Endothelial cell of umbilical vein (primary cell): Measurements from ENCODE around the gene PACSIN2. TPM values are rescaled to one million over a fixed set of nuclear protein-coding genes. Genes with fewer than 3 reads are reported as not detected.

Source experiments
- BruUV-seq: library from RNA; stranded (reverse); fragments of 400-500 nt; replicated peaks from 2 replicates; lab custom pipeline; 2021; lab: Mats Ljungman, UMichigan
- CTCF ChIA-PET: fragments of 300-600, 350-600 bp; sonication (Branson Sonifier 250); formaldehyde crosslinking; loops from one replicate; lab custom pipeline; 2021; ENCODE audit warnings: antibody characterized with exemption, inconsistent platforms; lab: Charles Lee
- POLR2A ChIA-PET: fragments of 300-600, 350-600 bp; sonication (Branson Sonifier 250); formaldehyde crosslinking; loops from one replicate; lab custom pipeline; 2021; ENCODE audit warnings: antibody characterized with exemption, inconsistent platforms; lab: Charles Lee
- DNase-seq: peaks from one replicate; pipeline ENCODE4 v3.0.0-alpha.2; 2011; ENCODE audit warnings: low read depth, low spot score
- FAIRE-seq: peaks from 2 replicates; lab custom pipeline; 2011; peaks lifted over from hg19 to GRCh38; lab: Jason Lieb, UNC
- H2AFZ ChIP-seq: 2 replicates; pipeline ENCODE4 v1.6.0; 2012; ENCODE audit warnings: low read depth, low read length, control low read depth, inconsistent platforms
- H3K27ac ChIP-seq: 2 replicates; pipeline ENCODE4 v1.5.1; 2011; ENCODE audit warnings: low read depth, mild to moderate bottlenecking, control low read depth, low read length, moderate library complexity; ENCODE audit not compliant: insufficient read depth
- H3K27me3 ChIP-seq, 2 experiments: 2 replicates each; pipeline versions ENCODE4 v1.6.0 to v1.6.1; 2011; ENCODE audit warnings: low read length in 2 of 2, mixed read lengths in 1 of 2; ENCODE audit not compliant: control insufficient read depth in 2 of 2, insufficient read depth in 2 of 2
- H3K36me3 ChIP-seq, 2 experiments: 2 replicates in 1 of 2; 3 replicates in 1 of 2; pipeline ENCODE4 v1.5.1; 2011; ENCODE audit warnings: low read length in 2 of 2, mild to moderate bottlenecking in 1 of 2, moderate library complexity in 1 of 2; ENCODE audit not compliant: control insufficient read depth in 2 of 2, insufficient read depth in 2 of 2; ENCODE audit errors: extremely low read depth in 1 of 2
- H3K4me1 ChIP-seq: 3 replicates; pipeline ENCODE4 v1.5.1; 2011; ENCODE audit warnings: mild to moderate bottlenecking, low read length; ENCODE audit not compliant: control insufficient read depth, insufficient read depth; ENCODE audit errors: extremely low read depth
- H3K4me2 ChIP-seq: 2 replicates; pipeline ENCODE4 v1.6.1; 2011; ENCODE audit warnings: low read length, control low read depth, mixed read lengths; ENCODE audit not compliant: insufficient read depth
- H3K4me3 ChIP-seq, 3 experiments: fragments of 200-600 bp in 1 of 3; sonication (generic), shearing (Covaris generic) in 1 of 3; replicated peaks in 1 of 3; 2 replicates each; pipeline ENCODE4 v1.5.1; 2011 to 2016; ENCODE audit warnings: control low read depth in 3 of 3, low read length in 3 of 3, mild to moderate bottlenecking in 2 of 3, inconsistent platforms in 1 of 3, low read depth in 1 of 3, moderate library complexity in 1 of 3; ENCODE audit not compliant: insufficient read depth in 1 of 3
- H3K79me2 ChIP-seq: 2 replicates; pipeline ENCODE4 v1.6.0; 2012; ENCODE audit warnings: low read length, inconsistent platforms; ENCODE audit not compliant: control insufficient read depth, insufficient read depth
- H3K9ac ChIP-seq: replicated peaks from 2 replicates; pipeline ENCODE3; 2011; ENCODE audit warnings: low read length, control low read depth; ENCODE audit not compliant: insufficient read depth; ENCODE audit errors: extremely low read depth
- H3K9me1 ChIP-seq: replicated peaks from 3 replicates; pipeline ENCODE4 v1.6.0; 2011; ENCODE audit warnings: mild to moderate bottlenecking, low read length; ENCODE audit not compliant: control insufficient read depth, insufficient read depth; ENCODE audit errors: extremely low read depth
- H3K9me3 ChIP-seq: replicated peaks from 2 replicates; pipeline ENCODE4 v1.5.1; 2012; ENCODE audit warnings: low read length, inconsistent platforms; ENCODE audit not compliant: control insufficient read depth, insufficient read depth
- H4K20me1 ChIP-seq: replicated peaks from 2 replicates; pipeline ENCODE3; 2011; ENCODE audit warnings: mild to moderate bottlenecking, low read length; ENCODE audit not compliant: control insufficient read depth, insufficient read depth; ENCODE audit errors: extremely low read depth
- EZH2 ChIP-seq: IDR thresholded peaks from 2 replicates; pipeline ENCODE4 v1.6.1; 2012; ENCODE audit warnings: borderline replicate concordance, low read depth, mild to moderate bottlenecking, moderate library complexity, low read length, inconsistent platforms; ENCODE audit not compliant: severe bottlenecking
- FOS ChIP-seq: IDR thresholded peaks from 2 replicates; pipeline ENCODE4 v1.6.1; 2011; ENCODE audit warnings: mild to moderate bottlenecking, low read length, moderate library complexity, borderline replicate concordance; ENCODE audit not compliant: insufficient read depth
- GATA2 ChIP-seq: IDR thresholded peaks from 2 replicates; pipeline ENCODE4 v1.7.0; 2011; ENCODE audit warnings: low read depth, mild to moderate bottlenecking, moderate library complexity, mixed read lengths, low read length; ENCODE audit not compliant: insufficient read length, insufficient read depth
- JUN ChIP-seq: IDR thresholded peaks from 2 replicates; pipeline ENCODE4 v1.6.1; 2011; ENCODE audit warnings: borderline replicate concordance, low read depth; ENCODE audit not compliant: insufficient read length, insufficient read depth
- MYC ChIP-seq: IDR thresholded peaks from one replicate; pipeline ENCODE4 v1.6.1; 2011; ENCODE audit warnings: mild to moderate bottlenecking, low read depth, low read length
- POLR2A ChIP-seq: IDR thresholded peaks from 2 replicates; pipeline ENCODE4 v1.6.1; 2012; ENCODE audit warnings: low read depth, mild to moderate bottlenecking, control low read depth, low read length
- POLR2AphosphoS5 ChIP-seq: IDR thresholded peaks from 2 replicates; pipeline ENCODE4 v1.6.1; 2012; ENCODE audit warnings: low read depth, mild to moderate bottlenecking, control low read depth, low read length, moderate library complexity; ENCODE audit not compliant: insufficient read depth
- dilution Hi-C: fragments of 300-500 bp; cut with MboI; formaldehyde crosslinking; loops from one replicate; pipeline ENCODE4 v1.15.0; 2019; ENCODE audit warnings: low sequenced_read_pairs; ENCODE audit not compliant: extremely low pct_ligation_motif_present
- intact Hi-C: fragments of 100-400 bp; cut with micrococcal nuclease; formaldehyde crosslinking; loops from one replicate; pipeline ENCODE4 v1.10.0; 2022
- polyA plus RNA-seq, 4 experiments: library from polyadenylated mRNA; depleted of rRNA in 3 of 4; stranded (reverse) in 3 of 4; unstranded in 1 of 4; fragments of >200 nt; gene quantifications; 2 replicates each; pipeline versions ENCODE4 v1.2.1 to v1.2.3, GENCODE V29; 2011 to 2012; ENCODE audit warnings: missing spikeins in 1 of 4
- total RNA-seq: library from RNA; stranded (reverse); gene quantifications from 2 replicates; pipeline ENCODE4 v1.2.3, GENCODE V29; 2021
- TF ChIP-seq, protein P1 (sequence below), 2 donors: IDR thresholded peaks; 1 replicate in 1 of 2; 2 replicates in 1 of 2; pipeline ENCODE4 v1.5.1; 2011; ENCODE audit warnings: low read length in 2 of 2, mild to moderate bottlenecking in 2 of 2, moderate library complexity in 2 of 2, control low read depth in 1 of 2, inconsistent platforms in 1 of 2, low read depth in 1 of 2; ENCODE audit not compliant: insufficient read depth in 1 of 2; ENCODE audit errors: extremely low read depth in 1 of 2
- TF ChIP-seq, protein P2 (sequence below): IDR thresholded peaks from 2 replicates; pipeline ENCODE4 v1.6.1; 2011; ENCODE audit not compliant: insufficient read depth, insufficient read length

The PACSIN2 gene
- total and polyA plus RNA-seq, 2 donors (not counting 3 experiments of a cell fraction or from before 2014, with no cell fraction given) = 46.2 to 64.5 TPM

DNA sequence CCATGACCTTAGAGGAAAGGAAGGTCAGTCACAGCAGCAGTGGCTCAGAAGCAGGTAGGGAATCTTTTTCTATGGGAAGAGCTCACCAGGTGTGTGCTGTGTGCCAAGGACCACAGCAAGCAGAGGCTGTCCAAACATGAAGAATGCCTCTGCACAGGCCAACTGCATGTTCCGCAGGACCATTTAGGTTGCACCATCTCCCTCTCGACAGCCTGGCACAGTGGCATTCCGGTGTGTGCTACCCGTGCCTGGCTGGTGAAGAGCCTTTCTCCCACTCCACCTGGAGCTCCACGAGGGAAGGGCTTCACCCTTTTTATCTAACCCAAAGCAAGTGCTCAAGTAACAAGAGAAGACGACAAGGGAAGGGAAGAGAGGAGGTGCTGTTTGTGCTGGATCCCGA, 76.5 kb downstream of the PACSIN2 start:
- H3K9ac ChIP-seq = peak overlapping the region; percentile 74
- no peak for DNase-seq
- H3K4me2 ChIP-seq = peak overlapping the region; percentile 58
- H3K4me3 ChIP-seq = no peak overlapping the region
- ChIA-PET CTCF (interaction anchor here (1.1 to 2.4 kb wide), 3 partner anchors 11 to 17 kb away, joined by 4 to 13 read pairs (median 6); no protein-coding TSS in a partner anchor), POLR2A (interaction anchor here (0.7 to 2.1 kb wide), 2 partner anchors 67 to 75 kb away, joined by 3 to 6 read pairs; no protein-coding TSS in a partner anchor)
- BruUV-seq = no TSS peak
- H2AFZ ChIP-seq = no peak overlapping the region
- H4K20me1 ChIP-seq = no peaks in the 10 kb centered on the region
- H3K27ac ChIP-seq = peak overlapping the region; percentile 91
- dilution Hi-C loops (no loop called here), intact Hi-C loops (no loop called here)
- no peaks in the 10 kb centered on the region for H3K9me1 ChIP-seq
- H3K27me3 ChIP-seq = no peaks in the 10 kb centered on the region
- no peaks in the 10 kb centered on the region for H3K9me3 ChIP-seq
- H3K36me3 ChIP-seq = no peaks in the 10 kb centered on the region
- TF ChIP-seq JUN (no peak), EZH2 (no peak)
- TF ChIP-seq, protein P1, sequence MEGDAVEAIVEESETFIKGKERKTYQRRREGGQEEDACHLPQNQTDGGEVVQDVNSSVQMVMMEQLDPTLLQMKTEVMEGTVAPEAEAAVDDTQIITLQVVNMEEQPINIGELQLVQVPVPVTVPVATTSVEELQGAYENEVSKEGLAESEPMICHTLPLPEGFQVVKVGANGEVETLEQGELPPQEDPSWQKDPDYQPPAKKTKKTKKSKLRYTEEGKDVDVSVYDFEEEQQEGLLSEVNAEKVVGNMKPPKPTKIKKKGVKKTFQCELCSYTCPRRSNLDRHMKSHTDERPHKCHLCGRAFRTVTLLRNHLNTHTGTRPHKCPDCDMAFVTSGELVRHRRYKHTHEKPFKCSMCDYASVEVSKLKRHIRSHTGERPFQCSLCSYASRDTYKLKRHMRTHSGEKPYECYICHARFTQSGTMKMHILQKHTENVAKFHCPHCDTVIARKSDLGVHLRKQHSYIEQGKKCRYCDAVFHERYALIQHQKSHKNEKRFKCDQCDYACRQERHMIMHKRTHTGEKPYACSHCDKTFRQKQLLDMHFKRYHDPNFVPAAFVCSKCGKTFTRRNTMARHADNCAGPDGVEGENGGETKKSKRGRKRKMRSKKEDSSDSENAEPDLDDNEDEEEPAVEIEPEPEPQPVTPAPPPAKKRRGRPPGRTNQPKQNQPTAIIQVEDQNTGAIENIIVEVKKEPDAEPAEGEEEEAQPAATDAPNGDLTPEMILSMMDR (IDR thresholded peaks at IDR 0.05; ENCODE audit: extremely low read depth in 1 of 2, insufficient read depth in 1 of 2, low read depth in 1 of 2, low read length in 2 of 2) = no peak
- peaks cover 30% of the 10 kb centered on the region for H3K79me2 ChIP-seq
- H3K4me1 ChIP-seq = peaks cover 51% of the 10 kb centered on the region
- FAIRE-seq = no peak

DNA sequence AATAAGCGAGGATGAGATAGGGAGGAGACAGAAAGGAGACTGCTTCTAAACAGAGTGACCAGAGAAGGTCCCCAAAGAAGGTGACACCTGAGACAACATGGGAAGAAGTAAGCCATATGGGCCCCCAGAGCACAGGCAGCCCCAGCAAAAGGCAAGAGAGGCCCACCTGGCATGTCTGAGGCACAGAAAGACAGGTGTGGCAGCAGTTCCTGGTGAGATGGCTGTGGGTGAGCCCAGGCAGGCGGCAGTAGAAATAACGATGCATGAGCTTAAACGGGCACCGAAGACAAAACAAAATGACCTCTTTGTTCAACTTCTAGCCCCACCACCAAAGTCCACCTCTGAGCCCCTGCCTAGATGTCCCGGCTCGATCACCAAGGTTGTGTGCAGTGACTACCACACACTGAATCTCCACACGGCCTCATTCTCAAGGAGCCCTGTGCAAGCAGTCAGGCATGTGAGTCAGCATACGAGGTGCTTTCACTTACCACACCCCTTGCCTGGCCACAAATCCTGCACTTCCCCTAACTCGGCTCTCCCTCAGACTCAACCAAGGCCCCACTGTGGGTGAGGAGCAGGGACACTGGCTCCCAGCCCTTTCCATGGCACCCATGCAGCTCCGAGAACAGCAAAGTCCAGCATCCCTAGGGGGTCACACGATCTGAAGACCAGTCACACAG, 77.6 kb downstream of the PACSIN2 start:
- FAIRE-seq = peak; percentile 67
- BruUV-seq = no TSS peak

More for the DNA sequence above, 77.6 kb downstream of the PACSIN2 start:
- H3K79me2 ChIP-seq = peaks cover 39% of the 10 kb centered on the region
- TF ChIP-seq POLR2AphosphoS5 (no peak), GATA2 (no peak), EZH2 (no peak), JUN (no peak), MYC (no peak), POLR2A (no peak), FOS (no peak)
- TF ChIP-seq, protein P1 (IDR thresholded peaks at IDR 0.05; ENCODE audit: extremely low read depth in 1 of 2, insufficient read depth in 1 of 2, low read depth in 1 of 2, low read length in 2 of 2) = no peak
- TF ChIP-seq, protein P2, sequence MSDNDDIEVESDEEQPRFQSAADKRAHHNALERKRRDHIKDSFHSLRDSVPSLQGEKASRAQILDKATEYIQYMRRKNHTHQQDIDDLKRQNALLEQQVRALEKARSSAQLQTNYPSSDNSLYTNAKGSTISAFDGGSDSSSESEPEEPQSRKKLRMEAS = no peak
- no peak overlapping the region for H3K9ac ChIP-seq
- H3K4me2 ChIP-seq = no peak overlapping the region
- dilution Hi-C loops = no loop called here
- DNase-seq = no peak
- ChIA-PET CTCF (interaction anchor here (0.6 to 1.0 kb wide), 2 partner anchors 25 to 54 kb away, joined by 3 to 4 read pairs; no protein-coding TSS in a partner anchor), POLR2A (no interaction called here)
- H3K36me3 ChIP-seq = no peaks in the 10 kb centered on the region
- no peaks in the 10 kb centered on the region for H3K9me3 ChIP-seq
- no peak overlapping the region for H3K4me3 ChIP-seq
- H3K27me3 ChIP-seq = no peaks in the 10 kb centered on the region
- no peaks in the 10 kb centered on the region for H3K9me1 ChIP-seq
- H3K4me1 ChIP-seq = peaks cover 60% of the 10 kb centered on the region
- H3K27ac ChIP-seq = peak overlapping the region; percentile 19
- no peak overlapping the region for H2AFZ ChIP-seq
- intact Hi-C loops = no loop called here
- no peaks in the 10 kb centered on the region for H4K20me1 ChIP-seq
